CD8-positive, alpha-beta memory T cell (primary cell): ENCODE measurements around the gene ZC3H7A. TPM values are rescaled to one million over a fixed set of nuclear protein-coding genes. Genes with fewer than 3 reads are reported as not detected.

ENCODE experiments used
- CTCF ChIA-PET: fragments of 350-600 bp; sonication (Branson Sonifier 250); formaldehyde crosslinking; loops from one replicate; lab custom pipeline; 2021; ENCODE audit warnings: antibody characterized with exemption; lab: Charles Lee
- POLR2A ChIA-PET: fragments of 350-600 bp; sonication (Branson Sonifier 250); formaldehyde crosslinking; loops from one replicate; lab custom pipeline; 2021; ENCODE audit warnings: antibody characterized with exemption; lab: Charles Lee
- DNase-seq, 5 donors: peaks; one replicate each; pipeline versions ENCODE4 v3.0.0 to v3.0.0-alpha.2; 2020 to 2022; ENCODE audit warnings: mixed read lengths in 1 of 5
- H3K27ac ChIP-seq: one replicate; pipeline ENCODE4 v1.7.0; 2013; ENCODE audit warnings: low read depth, mild to moderate bottlenecking, low read length, moderate library complexity
- H3K27me3 ChIP-seq: 2 replicates; pipeline ENCODE4 v1.7.0; 2013; ENCODE audit warnings: low read length, mild to moderate bottlenecking; ENCODE audit not compliant: insufficient read depth, poor library complexity, severe bottlenecking
- H3K36me3 ChIP-seq: 2 replicates; pipeline ENCODE4 v1.7.0; 2013; ENCODE audit warnings: mild to moderate bottlenecking, low read length, moderate library complexity; ENCODE audit not compliant: insufficient read depth
- H3K4me1 ChIP-seq: 2 replicates; pipeline ENCODE4 v1.7.0; 2013; ENCODE audit warnings: mild to moderate bottlenecking, low read length, moderate library complexity; ENCODE audit not compliant: insufficient read depth
- H3K4me3 ChIP-seq: 2 replicates; pipeline ENCODE4 v1.7.0; 2013; ENCODE audit warnings: mild to moderate bottlenecking, low read length
- H3K9me3 ChIP-seq: 2 replicates; pipeline ENCODE4 v1.7.0; 2013; ENCODE audit warnings: mild to moderate bottlenecking, low read length
- H3K27ac Mint-ChIP-seq, 8 donors: one replicate each; pipeline ENCODE4 v1.8.0; 2020 to 2021; ENCODE audit warnings: mixed read lengths in 8 of 8, mild to moderate bottlenecking in 6 of 8, inconsistent platforms in 3 of 8, moderate library complexity in 3 of 8
- H3K27me3 Mint-ChIP-seq, 2 donors: one replicate each; pipeline ENCODE4 v1.8.0; 2020 to 2021; ENCODE audit warnings: mixed read lengths in 2 of 2, mild to moderate bottlenecking in 1 of 2, moderate library complexity in 1 of 2
- H3K36me3 Mint-ChIP-seq, 3 donors: one replicate each; pipeline ENCODE4 v1.8.0; 2020 to 2021; ENCODE audit warnings: mixed read lengths in 3 of 3, inconsistent platforms in 1 of 3, mild to moderate bottlenecking in 1 of 3
- H3K4me1 Mint-ChIP-seq, 3 donors: one replicate each; pipeline ENCODE4 v1.8.0; 2020 to 2021; ENCODE audit warnings: mixed read lengths in 3 of 3, inconsistent platforms in 1 of 3, mild to moderate bottlenecking in 1 of 3
- H3K4me3 Mint-ChIP-seq, 7 donors: one replicate each; pipeline ENCODE4 v1.8.0; 2020 to 2021; ENCODE audit warnings: mixed read lengths in 7 of 7, mild to moderate bottlenecking in 6 of 7, moderate library complexity in 4 of 7, inconsistent platforms in 2 of 7
- H3K9me3 Mint-ChIP-seq, 5 donors: one replicate each; pipeline ENCODE4 v1.8.0; 2020 to 2022; ENCODE audit warnings: mixed read lengths in 5 of 5, mild to moderate bottlenecking in 3 of 5, moderate library complexity in 2 of 5, inconsistent platforms in 1 of 5
- polyA plus RNA-seq: library from polyadenylated mRNA; unstranded; fragments of 300-500 nt; fragmentation: Illumina TruSeq; gene quantifications from one replicate; pipeline ENCODE4 v1.2.3, GENCODE V29; 2021
- total RNA-seq, 2 experiments: library from RNA; stranded (reverse); gene quantifications; one replicate each; pipeline ENCODE4 v1.2.3, GENCODE V29; 2021

The ZC3H7A gene
- total and polyA plus RNA-seq, 3 experiments from 2014 or later: 35.6 to 54.2 (median 51.9) TPM

- H3K36me3 Mint-ChIP-seq: peaks cover 11 to 70% (median 12%) of the 10 kb centered on the region in 3 donors
- Histone ChIP-seq H3K4me1 (no peaks in the 10 kb centered on the region), H3K27me3 (no peaks in the 10 kb centered on the region), H3K27ac (no peak overlapping the region), H3K36me3 (peaks cover 25% of the 10 kb centered on the region), H3K4me3 (no peak overlapping the region), H3K9me3 (no peaks in the 10 kb centered on the region)
- no peaks in the 10 kb centered on the region for H3K9me3 Mint-ChIP-seq
- H3K4me3 Mint-ChIP-seq: no peak overlapping the region
- ChIA-PET CTCF (interaction anchor here (0.7 to 1.1 kb wide), 3 partner anchors 188 to 312 kb away, joined by 3 to 5 read pairs (median 3); no protein-coding TSS in a partner anchor), POLR2A (interaction anchor here (0.7 kb wide), 1 partner anchor 369 kb away, joined by 5 read pairs; no protein-coding TSS in a partner anchor)
- DNase-seq: no peak
- H3K4me1 Mint-ChIP-seq: peaks cover 12 to 32% (median 22%) of the 10 kb centered on the region in 3 donors
- H3K27ac Mint-ChIP-seq: peak overlapping the region in 3 of 8 donors; percentile 23 to 44 (median 31)
- peaks cover 0 to 2% of the 10 kb centered on the region in 2 donors for H3K27me3 Mint-ChIP-seq
Measured at GRCh38 chr16:11719762-11720161, 77.3 kb downstream of the ZC3H7A start.

DNA sequence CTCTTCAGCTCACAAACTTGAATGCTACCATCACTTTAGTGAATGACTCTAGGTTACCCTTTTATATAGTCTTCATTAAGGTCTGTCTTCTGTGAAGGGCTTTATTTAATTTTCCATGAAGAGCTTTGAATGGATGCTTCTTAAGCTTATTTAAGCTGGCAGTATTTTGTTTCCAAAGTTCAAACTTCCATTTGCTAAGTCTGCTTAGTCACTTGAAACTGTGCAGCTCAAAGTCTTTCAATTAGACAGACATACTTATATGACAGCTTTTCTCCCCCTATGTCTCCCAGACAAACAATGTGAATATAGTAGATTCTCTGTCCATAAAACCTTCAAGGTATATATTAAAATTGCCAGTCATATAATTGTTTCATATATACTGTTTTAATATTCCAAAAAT lies 77.9 kb downstream of the ZC3H7A start:
- Mint-ChIP-seq H3K4me3 (no peak overlapping the region), H3K9me3 (no peaks in the 10 kb centered on the region), H3K27ac (peak overlapping the region in 1 of 8 donors; percentile 24), H3K27me3 (peaks cover 0 to 2% of the 10 kb centered on the region in 2 donors), H3K4me1 (peaks cover 15 to 33% (median 26%) of the 10 kb centered on the region in 3 donors), H3K36me3 (peaks cover 12 to 70% (median 14%) of the 10 kb centered on the region in 3 donors)
- Histone ChIP-seq H3K27ac (no peak overlapping the region), H3K4me3 (no peak overlapping the region), H3K4me1 (no peaks in the 10 kb centered on the region), H3K36me3 (peaks cover 25% of the 10 kb centered on the region), H3K9me3 (no peaks in the 10 kb centered on the region), H3K27me3 (no peaks in the 10 kb centered on the region)
- CTCF ChIA-PET: interaction anchor here (0.7 to 1.4 kb wide), 3 partner anchors 188 to 312 kb away, joined by 3 to 5 read pairs (median 4); no protein-coding TSS in a partner anchor
- no peak for DNase-seq
- POLR2A ChIA-PET: no interaction called here

DNA sequence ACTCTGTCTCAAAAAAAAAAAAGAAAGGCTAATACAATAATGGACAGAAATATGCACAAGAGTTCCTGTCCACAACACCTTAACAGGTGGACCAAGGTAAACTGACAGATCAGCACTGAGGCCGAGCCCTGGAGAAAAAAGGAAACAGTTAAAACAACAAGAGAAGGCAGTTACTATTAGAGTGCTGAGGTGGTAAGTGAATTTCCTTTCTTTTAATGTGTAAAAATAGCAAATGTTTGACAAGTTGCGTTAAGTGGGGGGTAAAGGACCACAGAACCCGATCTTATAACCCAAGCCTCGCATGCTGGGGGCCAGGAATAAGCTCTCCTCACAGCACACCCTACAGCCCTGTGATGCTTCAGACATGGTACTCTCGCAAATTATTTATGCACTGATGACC lies 79.2 kb downstream of the ZC3H7A start:
- H3K9me3 ChIP-seq: no peaks in the 10 kb centered on the region
- no peaks in the 10 kb centered on the region for H3K4me1 ChIP-seq
- H3K9me3 Mint-ChIP-seq: no peaks in the 10 kb centered on the region
- CTCF ChIA-PET: interaction anchor here (1.2 kb wide), 1 partner anchor 321 kb away, joined by 4 read pairs; no protein-coding TSS in a partner anchor
- POLR2A ChIA-PET: no interaction called here
- H3K4me3 Mint-ChIP-seq: no peak overlapping the region
- H3K4me1 Mint-ChIP-seq: peaks cover 11 to 29% (median 25%) of the 10 kb centered on the region in 3 donors
- H3K27ac Mint-ChIP-seq: peak overlapping the region in 4 of 8 donors; percentile 35 to 66 (median 58)
- peaks cover 32% of the 10 kb centered on the region for H3K36me3 ChIP-seq
- no peaks in the 10 kb centered on the region for H3K27me3 ChIP-seq
- no peak for DNase-seq
- no peak overlapping the region for H3K27ac ChIP-seq
- H3K27me3 Mint-ChIP-seq: peaks cover 0 to 2% of the 10 kb centered on the region in 2 donors
- peaks cover 12 to 71% (median 14%) of the 10 kb centered on the region in 3 donors for H3K36me3 Mint-ChIP-seq
- no peak overlapping the region for H3K4me3 ChIP-seq

GRCh38 chr16:11716336-11716735 lies 80.7 kb downstream of the ZC3H7A start:
- no peak for DNase-seq
- Mint-ChIP-seq H3K4me3 (no peak overlapping the region), H3K27me3 (peaks cover 0 to 2% of the 10 kb centered on the region in 2 donors), H3K9me3 (no peaks in the 10 kb centered on the region), H3K27ac (peak overlapping the region in 3 of 8 donors; percentile 20 to 38 (median 34)), H3K4me1 (peaks cover 11 to 31% (median 29%) of the 10 kb centered on the region in 3 donors), H3K36me3 (peaks cover 6 to 69% (median 16%) of the 10 kb centered on the region in 3 donors)
- no peak overlapping the region for H3K27ac ChIP-seq
- CTCF ChIA-PET: interaction anchor here (1.1 to 2.9 kb wide), 4 partner anchors 26 to 320 kb away, joined by 3 to 26 read pairs (median 4); partner anchors contain the start of gene TXNDC11
- H3K4me1 ChIP-seq: no peaks in the 10 kb centered on the region
- no peaks in the 10 kb centered on the region for H3K27me3 ChIP-seq
- H3K4me3 ChIP-seq: no peak overlapping the region
- H3K9me3 ChIP-seq: no peaks in the 10 kb centered on the region
- H3K36me3 ChIP-seq: peaks cover 26% of the 10 kb centered on the region
- POLR2A ChIA-PET: no interaction called here

DNA sequence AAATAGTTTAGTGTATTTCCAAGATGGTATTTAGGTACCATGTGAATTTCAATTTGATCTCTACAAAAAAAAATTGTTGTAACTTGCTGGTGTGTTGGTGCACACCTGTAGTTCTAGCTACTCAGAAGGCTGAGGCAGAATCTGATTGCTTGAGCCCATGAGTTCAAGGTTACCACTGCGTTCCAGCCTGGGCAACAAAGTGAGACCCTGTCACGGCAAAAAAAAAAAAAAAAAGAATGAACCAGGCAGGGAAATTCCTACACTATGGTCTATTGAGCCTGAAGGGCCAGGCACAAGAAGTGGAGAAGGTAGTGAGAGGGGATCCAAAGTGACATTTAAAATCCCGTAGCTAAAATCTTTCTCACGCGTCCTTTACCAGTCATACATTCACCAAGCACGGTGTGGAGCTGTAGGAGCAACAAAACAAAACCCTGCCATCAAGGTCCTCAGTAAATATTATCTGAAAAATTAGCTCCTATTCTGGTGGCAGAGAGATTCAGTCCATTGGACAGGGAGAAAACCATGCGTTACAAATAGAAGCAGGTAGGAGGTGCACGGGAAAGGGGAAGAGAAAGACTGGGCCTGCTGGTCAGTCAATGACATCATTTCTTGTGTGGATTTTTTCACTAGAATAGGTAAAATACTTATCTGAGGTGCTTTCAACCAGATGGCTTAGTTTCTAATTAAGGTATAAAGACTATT lies 81.7 kb downstream of the ZC3H7A start:
- Histone ChIP-seq H3K36me3 (peaks cover 33% of the 10 kb centered on the region), H3K27ac (no peak overlapping the region), H3K4me1 (no peaks in the 10 kb centered on the region), H3K4me3 (no peak overlapping the region), H3K27me3 (no peaks in the 10 kb centered on the region), H3K9me3 (no peaks in the 10 kb centered on the region)
- Mint-ChIP-seq H3K27ac (peak overlapping the region in 2 of 8 donors; percentile 4 to 84), H3K4me3 (no peak overlapping the region), H3K4me1 (peaks cover 11 to 31% (median 29%) of the 10 kb centered on the region in 3 donors), H3K36me3 (peaks cover 6 to 72% (median 16%) of the 10 kb centered on the region in 3 donors), H3K9me3 (no peaks in the 10 kb centered on the region), H3K27me3 (peaks cover 0 to 2% of the 10 kb centered on the region in 2 donors)
- CTCF ChIA-PET: interaction anchor here (0.9 to 3.1 kb wide), 25 partner anchors 10 to 353 kb away, joined by 3 to 46 read pairs (median 5); partner anchors contain the start of genes TXNDC11 and ZC3H7A
- POLR2A ChIA-PET: interaction anchor here (0.5 kb wide), 1 partner anchor 126 kb away, joined by 4 read pairs; no protein-coding TSS in a partner anchor
- no peak for DNase-seq

GRCh38 chr16:11712122-11712521 lies 84.9 kb downstream of the ZC3H7A start:
- Mint-ChIP-seq H3K27ac (peak overlapping the region in 4 of 8 donors; percentile 3 to 86 (median 53)), H3K9me3 (no peaks in the 10 kb centered on the region), H3K4me1 (peaks cover 2 to 18% (median 10%) of the 10 kb centered on the region in 3 donors), H3K27me3 (no peaks in the 10 kb centered on the region), H3K4me3 (no peak overlapping the region), H3K36me3 (peaks cover 0 to 77% (median 13%) of the 10 kb centered on the region in 3 donors)
- ChIA-PET POLR2A (no interaction called here), CTCF (interaction anchor here (1.2 to 3.3 kb wide), 5 partner anchors 14 to 316 kb away, joined by 4 to 16 read pairs (median 6); no protein-coding TSS in a partner anchor)
- Histone ChIP-seq H3K4me1 (no peaks in the 10 kb centered on the region), H3K9me3 (no peaks in the 10 kb centered on the region), H3K36me3 (peaks cover 30% of the 10 kb centered on the region), H3K27ac (no peak overlapping the region), H3K27me3 (no peaks in the 10 kb centered on the region), H3K4me3 (no peak overlapping the region)
- no peak for DNase-seq

DNA sequence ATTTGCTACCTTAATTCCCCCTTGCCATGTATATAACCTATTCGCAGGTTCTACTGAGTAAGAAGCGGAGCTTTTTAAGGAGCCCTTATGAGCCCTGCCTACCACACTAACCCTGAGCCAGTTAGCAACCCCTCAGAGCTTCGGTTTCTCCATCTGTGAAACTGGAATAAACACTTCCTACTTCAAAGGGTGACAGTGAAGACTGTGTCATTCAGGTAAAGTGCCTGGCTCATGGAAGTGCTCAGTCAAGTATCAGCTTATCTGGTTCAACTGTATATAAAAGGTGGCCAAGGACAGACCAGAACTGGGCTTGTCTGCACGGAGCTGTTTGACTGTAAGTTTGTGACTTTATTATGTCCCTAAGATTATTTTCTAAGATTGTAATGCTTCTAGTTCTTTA lies 85.4 kb downstream of the ZC3H7A start:
- Histone ChIP-seq H3K4me3 (no peak overlapping the region), H3K27ac (no peak overlapping the region), H3K27me3 (no peaks in the 10 kb centered on the region), H3K9me3 (no peaks in the 10 kb centered on the region), H3K36me3 (peaks cover 30% of the 10 kb centered on the region), H3K4me1 (no peaks in the 10 kb centered on the region)
- H3K36me3 Mint-ChIP-seq: peaks cover 0 to 76% (median 13%) of the 10 kb centered on the region in 3 donors
- DNase-seq: no peak
- CTCF ChIA-PET: interaction anchor here (1.0 to 3.3 kb wide), 6 partner anchors 10 to 315 kb away, joined by 3 to 16 read pairs (median 5); no protein-coding TSS in a partner anchor
- H3K9me3 Mint-ChIP-seq: no peaks in the 10 kb centered on the region
- POLR2A ChIA-PET: interaction anchor here (0.6 kb wide), 1 partner anchor 157 kb away, joined by 5 read pairs; no protein-coding TSS in a partner anchor
- H3K27me3 Mint-ChIP-seq: no peaks in the 10 kb centered on the region
- no peak overlapping the region for H3K4me3 Mint-ChIP-seq
- H3K4me1 Mint-ChIP-seq: peaks cover 2 to 19% (median 10%) of the 10 kb centered on the region in 3 donors
- H3K27ac Mint-ChIP-seq: peak overlapping the region in 2 of 8 donors; percentile 32 to 46
